ENCODE measurements around the gene ADPRS. TPM values are rescaled to one million over a fixed set of nuclear protein-coding genes. Genes with fewer than 3 reads are reported as not detected.

The ADPRS gene
- total RNA-seq, 1 experiment from 2014 or later = 30.0 TPM

- DNase-seq = no peak
- Histone ChIP-seq H3K9me3 (ENCODE audit: insufficient read depth, low read depth) (no peaks in the 10 kb centered on the region), H3K27me3 (ENCODE audit: insufficient read depth, low read depth) (no peaks in the 10 kb centered on the region), H3K4me3 (no peak overlapping the region), H3K4me1 (replicated peaks; ENCODE audit: insufficient read depth) (no peaks in the 10 kb centered on the region), H3K4me2 (no peak overlapping the region), H3F3A (ENCODE audit: insufficient read depth, low read depth) (peaks cover 11% of the 10 kb centered on the region), H2AFZ (no peak overlapping the region), H3K79me2 (ENCODE audit: low read depth) (peaks cover 50% of the 10 kb centered on the region), H3K9me2 (ENCODE audit: insufficient read depth) (no peaks in the 10 kb centered on the region), H3K27ac (no peak overlapping the region), H4K20me1 (ENCODE audit: insufficient read depth) (peaks cover 23% of the 10 kb centered on the region), H3K36me3 (ENCODE audit: low read depth) (peaks cover 26% of the 10 kb centered on the region)
- TF ChIP-seq, protein P1, sequence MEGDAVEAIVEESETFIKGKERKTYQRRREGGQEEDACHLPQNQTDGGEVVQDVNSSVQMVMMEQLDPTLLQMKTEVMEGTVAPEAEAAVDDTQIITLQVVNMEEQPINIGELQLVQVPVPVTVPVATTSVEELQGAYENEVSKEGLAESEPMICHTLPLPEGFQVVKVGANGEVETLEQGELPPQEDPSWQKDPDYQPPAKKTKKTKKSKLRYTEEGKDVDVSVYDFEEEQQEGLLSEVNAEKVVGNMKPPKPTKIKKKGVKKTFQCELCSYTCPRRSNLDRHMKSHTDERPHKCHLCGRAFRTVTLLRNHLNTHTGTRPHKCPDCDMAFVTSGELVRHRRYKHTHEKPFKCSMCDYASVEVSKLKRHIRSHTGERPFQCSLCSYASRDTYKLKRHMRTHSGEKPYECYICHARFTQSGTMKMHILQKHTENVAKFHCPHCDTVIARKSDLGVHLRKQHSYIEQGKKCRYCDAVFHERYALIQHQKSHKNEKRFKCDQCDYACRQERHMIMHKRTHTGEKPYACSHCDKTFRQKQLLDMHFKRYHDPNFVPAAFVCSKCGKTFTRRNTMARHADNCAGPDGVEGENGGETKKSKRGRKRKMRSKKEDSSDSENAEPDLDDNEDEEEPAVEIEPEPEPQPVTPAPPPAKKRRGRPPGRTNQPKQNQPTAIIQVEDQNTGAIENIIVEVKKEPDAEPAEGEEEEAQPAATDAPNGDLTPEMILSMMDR (conservative IDR thresholded peaks at IDR 0.05) = no peak
- no peak for TF ChIP-seq EZH2 (IDR thresholded peaks at IDR 0.05; ENCODE audit: low read depth)
- BruUV-seq (replicated peaks) = no TSS peak
- intact Hi-C loops (cut with micrococcal nuclease; ENCODE audit: unreplicated experiment) = no loop called here
- ChIA-PET POLR2A (ENCODE audit: unreplicated experiment) (interaction anchor here (0.6 kb wide), 1 partner anchor 20 kb away, joined by 3 read pairs; no protein-coding TSS in a partner anchor), CTCF (interaction anchor here (0.6 to 0.8 kb wide), 3 partner anchors 28 to 982 kb away, joined by 5 to 21 read pairs (median 7); no protein-coding TSS in a partner anchor)
Observed at GRCh38 chr1:36142121-36142520, 53.4 kb downstream of the ADPRS start.

- peaks cover 63% of the 10 kb centered on the region for H3K79me2 ChIP-seq (ENCODE audit: low read depth)
- BruUV-seq (replicated peaks) = no TSS peak
- CTCF ChIA-PET = interaction anchor here (0.5 kb wide), 1 partner anchor 275 kb away, joined by 6 read pairs; no protein-coding TSS in a partner anchor
Observed at GRCh38 chr1:36143424-36143823, 54.7 kb downstream of the ADPRS start.

More at GRCh38 chr1:36143424-36143823, 54.7 kb downstream of the ADPRS start:
- H3F3A ChIP-seq (ENCODE audit: insufficient read depth, low read depth) = peaks cover 9% of the 10 kb centered on the region
- peaks cover 23% of the 10 kb centered on the region for H4K20me1 ChIP-seq (ENCODE audit: insufficient read depth)
- H3K4me3 ChIP-seq = no peak overlapping the region
- H3K27ac ChIP-seq = no peak overlapping the region
- H3K4me2 ChIP-seq = no peak overlapping the region
- no peak overlapping the region for H2AFZ ChIP-seq
- DNase-seq = no peak
- peaks cover 19% of the 10 kb centered on the region for H3K36me3 ChIP-seq (ENCODE audit: low read depth)
- peaks cover 10% of the 10 kb centered on the region for H3K4me1 ChIP-seq (replicated peaks; ENCODE audit: insufficient read depth)
- H3K9me2 ChIP-seq (ENCODE audit: insufficient read depth) = no peaks in the 10 kb centered on the region
- POLR2A ChIA-PET (ENCODE audit: unreplicated experiment) = no interaction called here
- no peaks in the 10 kb centered on the region for H3K27me3 ChIP-seq (ENCODE audit: insufficient read depth, low read depth)
- intact Hi-C loops (cut with micrococcal nuclease; ENCODE audit: unreplicated experiment) = no loop called here
- H3K9me3 ChIP-seq (ENCODE audit: insufficient read depth, low read depth) = no peaks in the 10 kb centered on the region
- no peak for TF ChIP-seq EZH2 (IDR thresholded peaks at IDR 0.05; ENCODE audit: low read depth)
- TF ChIP-seq, protein P1 (conservative IDR thresholded peaks at IDR 0.05) = no peak

Other genes with a start within 250 kb of the ADPRS start
- 47.9 and 66.0 TPM in 2 replicates for gene AGO1, start 205.7 kb upstream of the ADPRS start, total RNA-seq (2021)
- gene AGO3, start 157.8 kb upstream of the ADPRS start, total RNA-seq (2021) = 47.5 and 50.1 TPM in 2 replicates
- 1.1 TPM in 1 of 2 replicates, not detected in the other for gene TEKT2, start 4.8 kb upstream of the ADPRS start, total RNA-seq (2021)
- gene COL8A2, start 36.3 kb downstream of the ADPRS start, total RNA-seq (2021) = 0.20 and 0.28 TPM in 2 replicates
- 112 and 116 TPM in 2 replicates for gene TRAPPC3, start 60.6 kb downstream of the ADPRS start, total RNA-seq (2021)
- gene MAP7D1, start 67.3 kb downstream of the ADPRS start, total RNA-seq (2021) = 150 and 173 TPM in 2 replicates
- 83.2 and 143 TPM in 2 replicates for gene THRAP3, start 135.6 kb downstream of the ADPRS start, total RNA-seq (2021)
- gene SH3D21, start 217.5 kb downstream of the ADPRS start, total RNA-seq (2021) = 18.3 and 25.9 TPM in 2 replicates
- 12.4 and 20.5 TPM in 2 replicates for gene EVA1B, start 234.8 kb downstream of the ADPRS start, total RNA-seq (2021)